MM.1S (cell line): Measurements from ENCODE around the gene ARHGAP25.
"Not testable (repeated sequence)": the region's sequence is repeated elsewhere in the genome, so short reads cannot be mapped to it uniquely, and the experiment has no call there.

ENCODE experiments used
- DNase-seq: peaks from one replicate; pipeline ENCODE4 v3.0.0-alpha.2; 2015
- H2AFZ ChIP-seq: fragments of 300-600 bp; sonication (generic); 2 replicates; pipeline ENCODE4 v1.6.0; 2016; ENCODE audit warnings: antibody characterized with exemption, low read length
- H3F3A ChIP-seq: fragments of 300-600 bp; sonication (generic); 2 replicates; pipeline ENCODE4 v1.6.1; 2016; ENCODE audit warnings: mild to moderate bottlenecking, antibody characterized with exemption, low read length, moderate library complexity, mixed read lengths; ENCODE audit not compliant: insufficient read depth
- H3K27ac ChIP-seq: fragments of 300-600 bp; sonication (generic); 2 replicates; pipeline ENCODE4 v1.5.1; 2016; ENCODE audit warnings: mild to moderate bottlenecking, low read length
- H3K27me3 ChIP-seq: fragments of 300-600 bp; sonication (generic); replicated peaks from 2 replicates; pipeline ENCODE4 v1.6.0; 2016; ENCODE audit warnings: low read length; ENCODE audit not compliant: insufficient read depth
- H3K36me3 ChIP-seq: fragments of 300-600 bp; sonication (generic); replicated peaks from 2 replicates; pipeline ENCODE4 v1.6.1; 2016; ENCODE audit warnings: mild to moderate bottlenecking, low read length, mixed read lengths; ENCODE audit not compliant: insufficient read depth
- H3K4me1 ChIP-seq: fragments of 300-600 bp; sonication (generic); 2 replicates; pipeline ENCODE4 v1.6.1; 2016; ENCODE audit warnings: low read length, mixed read lengths
- H3K4me2 ChIP-seq: fragments of 300-600 bp; sonication (generic); 2 replicates; pipeline ENCODE4 v1.6.0; 2016; ENCODE audit warnings: low read depth, low read length
- H3K4me3 ChIP-seq: fragments of 300-600 bp; sonication (generic); 2 replicates; pipeline ENCODE4 v1.5.1; 2016; ENCODE audit warnings: low read length, mixed read lengths
- H3K79me2 ChIP-seq: fragments of 300-600 bp; sonication (generic); 2 replicates; pipeline ENCODE4 v1.6.1; 2016; ENCODE audit warnings: mixed run types, low read length, mixed read lengths
- H3K9ac ChIP-seq: fragments of 300-600 bp; sonication (generic); 2 replicates; pipeline ENCODE4 v1.6.1; 2016; ENCODE audit warnings: low read length, mixed read lengths
- H3K9me2 ChIP-seq: fragments of 300-600 bp; sonication (generic); replicated peaks from 2 replicates; pipeline ENCODE4 v1.6.1; 2016; ENCODE audit warnings: mild to moderate bottlenecking, low read length, mixed read lengths; ENCODE audit not compliant: insufficient read depth
- H3K9me3 ChIP-seq: fragments of 300-600 bp; sonication (generic); replicated peaks from 2 replicates; pipeline ENCODE4 v1.6.1; 2016; ENCODE audit warnings: mild to moderate bottlenecking, low read length, mixed read lengths; ENCODE audit not compliant: insufficient read depth
- H4K20me1 ChIP-seq: fragments of 300-600 bp; sonication (generic); 2 replicates; pipeline ENCODE4 v1.6.1; 2016; ENCODE audit warnings: mild to moderate bottlenecking, low read length, moderate library complexity, mixed read lengths; ENCODE audit not compliant: insufficient read depth
- CTCF ChIP-seq: fragments of 300-600 bp; sonication (generic); IDR thresholded peaks from 2 replicates; pipeline ENCODE4 v1.5.1; 2016; ENCODE audit warnings: antibody characterized with exemption, low read length, mixed read lengths
- EZH2 ChIP-seq: fragments of 300-600 bp; sonication (generic); optimal IDR thresholded peaks from 2 replicates; pipeline ENCODE3; 2017; ENCODE audit warnings: low read depth, mild to moderate bottlenecking, antibody characterized with exemption, low read length, mixed read lengths
- EZH2phosphoT487 ChIP-seq: fragments of 300-600 bp; sonication (generic); IDR thresholded peaks from 2 replicates; pipeline ENCODE4 v1.6.1; 2018; ENCODE audit warnings: antibody characterized with exemption, low read length

ARHGAP25 gene

GRCh38 chr2:68800517-68800916 lies 65.9 kb downstream of the ARHGAP25 start:
- Histone ChIP-seq H3K4me2 (no peak overlapping the region), H4K20me1 (no peaks in the 10 kb centered on the region), H2AFZ (no peak overlapping the region), H3K36me3 (no peaks in the 10 kb centered on the region), H3K9me2 (no peaks in the 10 kb centered on the region), H3K27me3 (no peaks in the 10 kb centered on the region), H3K79me2 (peaks cover 21% of the 10 kb centered on the region), H3K4me3 (no peak overlapping the region), H3K4me1 (peaks cover 14% of the 10 kb centered on the region), H3K27ac (no peak overlapping the region), H3K9me3 (no peaks in the 10 kb centered on the region), H3K9ac (no peak overlapping the region), H3F3A (no peaks in the 10 kb centered on the region)
- no peak for DNase-seq
- TF ChIP-seq EZH2 (no peak), EZH2phosphoT487 (no peak), CTCF (no peak)

- H3F3A ChIP-seq, H3K79me2 ChIP-seq, H3K4me1 ChIP-seq, H2AFZ ChIP-seq, H3K4me3 ChIP-seq, H3K9me3 ChIP-seq, DNase-seq, H3K27me3 ChIP-seq, H4K20me1 ChIP-seq, H3K9ac ChIP-seq, H3K27ac ChIP-seq, H3K9me2 ChIP-seq, H3K4me2 ChIP-seq, H3K36me3 ChIP-seq: not testable (repeated sequence)
These were observed 67.5 kb downstream of the ARHGAP25 start for GRCh38 chr2:68802161-68802560.

DNA sequence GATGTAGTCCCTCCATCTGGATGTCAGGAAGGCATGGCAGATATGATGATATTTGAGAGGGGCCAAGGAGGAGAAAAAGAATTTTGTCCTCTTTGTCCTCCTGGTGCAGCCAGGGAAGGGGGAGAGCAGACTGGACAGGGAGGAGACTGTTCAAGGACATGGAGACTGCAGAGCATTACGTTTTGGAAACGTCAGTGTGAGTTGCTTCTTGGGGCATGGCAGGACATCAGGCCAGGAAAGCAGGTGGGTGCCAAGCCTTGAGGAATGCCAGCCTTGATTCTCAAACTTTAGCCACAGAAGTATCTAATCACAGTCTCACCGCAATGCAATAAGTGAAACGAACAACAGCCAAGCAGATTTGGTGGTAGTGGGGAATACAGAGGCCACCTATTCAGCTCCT lies 70.4 kb downstream of the ARHGAP25 start:
- H3K36me3 ChIP-seq: no peaks in the 10 kb centered on the region
- TF ChIP-seq EZH2phosphoT487 (no peak), CTCF (no peak), EZH2 (no peak)

DNA sequence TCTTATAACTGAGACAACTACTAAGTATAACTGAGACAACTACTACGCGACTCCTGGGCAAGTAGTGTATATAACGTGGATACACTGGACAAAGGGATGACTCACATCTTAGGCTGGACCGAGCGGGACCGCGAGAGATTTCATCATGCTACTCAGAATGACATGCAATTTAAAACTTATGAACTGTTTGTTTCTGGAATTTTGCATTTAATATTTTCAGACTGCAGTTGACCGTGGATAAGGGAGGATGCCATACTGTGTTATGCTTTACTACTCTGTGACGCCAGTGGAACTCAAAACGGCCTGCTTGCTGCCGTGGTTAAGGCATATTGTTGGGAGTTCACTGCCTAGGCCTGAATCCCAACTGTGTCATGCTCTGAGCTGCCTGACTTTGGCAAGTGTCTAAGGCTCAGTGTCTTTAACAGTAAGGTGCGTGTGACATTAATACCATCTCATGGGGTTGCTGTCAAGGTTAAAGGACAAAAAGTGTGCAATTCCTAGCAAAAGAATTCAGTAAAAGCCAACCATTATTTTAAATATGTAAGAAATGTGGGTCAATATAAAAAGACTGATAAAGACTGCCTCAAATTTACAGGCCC lies 72.0 kb downstream of the ARHGAP25 start:
- peaks cover 4% of the 10 kb centered on the region; the same call in 1 of the 2 replicates for H3K36me3 ChIP-seq

More for the DNA sequence above, 70.4 kb downstream of the ARHGAP25 start:
- no peaks in the 10 kb centered on the region for H3F3A ChIP-seq
- no peaks in the 10 kb centered on the region for H3K4me1 ChIP-seq
- H4K20me1 ChIP-seq: no peaks in the 10 kb centered on the region
- H3K79me2 ChIP-seq: no peaks in the 10 kb centered on the region
- H3K27ac ChIP-seq: no peak overlapping the region
- no peak overlapping the region for H3K4me2 ChIP-seq
- no peak overlapping the region for H3K4me3 ChIP-seq
- no peaks in the 10 kb centered on the region for H3K9me3 ChIP-seq
- H2AFZ ChIP-seq: no peak overlapping the region
- no peak for DNase-seq
- H3K27me3 ChIP-seq: no peaks in the 10 kb centered on the region
- H3K9ac ChIP-seq: no peak overlapping the region
- H3K9me2 ChIP-seq: no peaks in the 10 kb centered on the region

More for the DNA sequence above, 72.0 kb downstream of the ARHGAP25 start:
- H3K9me3 ChIP-seq: no peaks in the 10 kb centered on the region
- H2AFZ ChIP-seq: no peak overlapping the region
- H3K27ac ChIP-seq: no peak overlapping the region
- H3K79me2 ChIP-seq: no peaks in the 10 kb centered on the region
- no peak overlapping the region for H3K9ac ChIP-seq
- no peak for DNase-seq
- H3K4me1 ChIP-seq: no peaks in the 10 kb centered on the region
- TF ChIP-seq EZH2 (no peak), CTCF (no peak), EZH2phosphoT487 (no peak)
- no peaks in the 10 kb centered on the region for H3K27me3 ChIP-seq
- H3K4me2 ChIP-seq: no peak overlapping the region
- no peak overlapping the region for H3K4me3 ChIP-seq
- H3K9me2 ChIP-seq: no peaks in the 10 kb centered on the region
- no peaks in the 10 kb centered on the region for H3F3A ChIP-seq
- H4K20me1 ChIP-seq: no peaks in the 10 kb centered on the region
